ENCODE data around the gene ABLIM1. TPM values are rescaled to one million over a fixed set of nuclear protein-coding genes. Genes with fewer than 3 reads are reported as not detected.

The ABLIM1 gene
- total and polyA plus RNA-seq, 2 of the 4 experiments (the other 2 are of a cell fraction): 7.7 to 9.9 TPM

DNA sequence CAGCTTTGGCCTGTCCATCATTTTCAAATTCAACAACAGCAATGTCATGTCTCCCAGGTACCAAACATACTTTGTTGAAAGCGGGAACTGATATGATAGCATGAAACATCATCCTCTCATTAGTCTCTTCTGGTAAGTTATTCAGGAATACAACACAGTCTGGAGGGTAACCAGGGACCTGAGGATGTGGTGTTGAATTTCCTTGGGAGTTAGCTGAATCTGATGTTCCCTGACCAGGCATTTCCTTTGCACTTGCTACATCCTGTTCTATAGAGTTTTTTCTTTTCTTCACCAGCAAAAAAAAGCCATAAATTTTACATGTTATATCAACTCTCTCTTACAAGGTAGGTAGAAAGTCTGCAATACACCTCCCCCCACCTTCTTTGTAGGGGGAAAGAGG, 156.0 kb downstream of the ABLIM1 start:
- Histone ChIP-seq H2BK120ac (ENCODE audit: low read depth, low read length) (no peak overlapping the region), H3K9me1 (ENCODE audit: insufficient read depth, low read length) (no peaks in the 10 kb centered on the region), H2BK20ac (ENCODE audit: low read depth, low read length) (no peak overlapping the region), H3K4ac (ENCODE audit: low read depth, low read length) (no peak overlapping the region), H3K4me2 (ENCODE audit: low read depth, low read length) (no peak overlapping the region), H4K8ac (ENCODE audit: low read depth in 2 of 2, low read length in 2 of 2) (no peak overlapping the region), H3K23ac (ENCODE audit: low read depth, low read length) (no peak overlapping the region), H3K27ac (ENCODE audit: insufficient read depth, low read length) (no peak overlapping the region), H3K56ac (ENCODE audit: extremely low read depth, insufficient read depth, low read length) (no peak overlapping the region), H3K4me1 (ENCODE audit: control insufficient read depth, insufficient read depth, low read length) (peaks cover 2% of the 10 kb centered on the region), H4K20me1 (ENCODE audit: insufficient read depth, low read length) (no peaks in the 10 kb centered on the region), H3K27me3 (ENCODE audit: control insufficient read depth, insufficient read depth, low read length) (peaks cover 14% of the 10 kb centered on the region), H2BK5ac (ENCODE audit: low read depth, low read length, poor library complexity, severe bottlenecking) (no peak overlapping the region), H3K4me3 (ENCODE audit: insufficient read depth, low read depth, low read length) (no peak overlapping the region), H4K5ac (ENCODE audit: low read depth, low read length) (no peak overlapping the region), H3K9me3 (ENCODE audit: control insufficient read depth, insufficient read depth, low read length) (no peaks in the 10 kb centered on the region), H3K18ac (ENCODE audit: low read depth, low read length) (no peak overlapping the region), H2AFZ (replicated peaks; ENCODE audit: low read length, poor library complexity) (no peak overlapping the region), H4K91ac (ENCODE audit: insufficient read depth, low read depth, low read length) (no peak overlapping the region), H2BK15ac (ENCODE audit: low read depth, low read length) (no peak overlapping the region), H2AK9ac (replicated peaks; ENCODE audit: low read depth, low read length, poor library complexity) (no peak overlapping the region), H3K9ac (ENCODE audit: low read depth, low read length) (no peak overlapping the region), H3K36me3 (ENCODE audit: control insufficient read depth, insufficient read depth, low read length) (no peaks in the 10 kb centered on the region), H3K79me1 (ENCODE audit: low read depth in 1 of 2, low read length in 2 of 2) (no peaks in the 10 kb centered on the region), H2AK5ac (ENCODE audit: low read depth, low read length) (no peak overlapping the region), H3K14ac (replicated peaks; ENCODE audit: low read depth, low read length) (no peak overlapping the region)
- DNase-seq (no peak), ATAC-seq (ENCODE audit: low read depth) (no peak)
- in situ Hi-C loops (cut with MboI; ENCODE audit: low sequenced_read_pairs): no loop called here
- ChIA-PET CTCF (interaction anchor here (0.9 kb wide), 1 partner anchor 13 kb away, joined by 3 read pairs; no protein-coding TSS in a partner anchor), POLR2A (ENCODE audit: unreplicated experiment) (no interaction called here)
- TF ChIP-seq, protein P1, sequence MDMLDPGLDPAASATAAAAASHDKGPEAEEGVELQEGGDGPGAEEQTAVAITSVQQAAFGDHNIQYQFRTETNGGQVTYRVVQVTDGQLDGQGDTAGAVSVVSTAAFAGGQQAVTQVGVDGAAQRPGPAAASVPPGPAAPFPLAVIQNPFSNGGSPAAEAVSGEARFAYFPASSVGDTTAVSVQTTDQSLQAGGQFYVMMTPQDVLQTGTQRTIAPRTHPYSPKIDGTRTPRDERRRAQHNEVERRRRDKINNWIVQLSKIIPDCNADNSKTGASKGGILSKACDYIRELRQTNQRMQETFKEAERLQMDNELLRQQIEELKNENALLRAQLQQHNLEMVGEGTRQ (IDR thresholded peaks at IDR 0.05; ENCODE audit: low read depth, low read length): no peak
- TF ChIP-seq RCOR1 (IDR thresholded peaks at IDR 0.05; ENCODE audit: insufficient replicate concordance, low read length) (no peak), SMC3 (IDR thresholded peaks at IDR 0.05; ENCODE audit: low read depth, low read length) (no peak), MAZ (IDR thresholded peaks at IDR 0.05; ENCODE audit: borderline replicate concordance, low read depth, low read length) (no peak), MAFK (IDR thresholded peaks at IDR 0.05; ENCODE audit: low read depth, low read length) (no peak), RAD21 (IDR thresholded peaks at IDR 0.05; ENCODE audit: low read length) (no peak), CEBPB (IDR thresholded peaks at IDR 0.05; ENCODE audit: low read depth, low read length) (no peak), NFE2L2 (IDR thresholded peaks at IDR 0.05; ENCODE audit: low read depth, low read length) (no peak), BHLHE40 (IDR thresholded peaks at IDR 0.05; ENCODE audit: low read depth, low read length) (no peak), MXI1 (IDR thresholded peaks at IDR 0.05; ENCODE audit: borderline replicate concordance, low read depth, low read length) (no peak), FOS (IDR thresholded peaks at IDR 0.05; ENCODE audit: low read depth, low read length) (no peak), POLR2A (IDR thresholded peaks at IDR 0.05; ENCODE audit: low read depth, low read length) (no peak), CHD1 (IDR thresholded peaks at IDR 0.05; ENCODE audit: low read depth, low read length) (no peak)
- TF ChIP-seq, protein P2, sequence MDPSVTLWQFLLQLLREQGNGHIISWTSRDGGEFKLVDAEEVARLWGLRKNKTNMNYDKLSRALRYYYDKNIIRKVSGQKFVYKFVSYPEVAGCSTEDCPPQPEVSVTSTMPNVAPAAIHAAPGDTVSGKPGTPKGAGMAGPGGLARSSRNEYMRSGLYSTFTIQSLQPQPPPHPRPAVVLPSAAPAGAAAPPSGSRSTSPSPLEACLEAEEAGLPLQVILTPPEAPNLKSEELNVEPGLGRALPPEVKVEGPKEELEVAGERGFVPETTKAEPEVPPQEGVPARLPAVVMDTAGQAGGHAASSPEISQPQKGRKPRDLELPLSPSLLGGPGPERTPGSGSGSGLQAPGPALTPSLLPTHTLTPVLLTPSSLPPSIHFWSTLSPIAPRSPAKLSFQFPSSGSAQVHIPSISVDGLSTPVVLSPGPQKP (IDR thresholded peaks at IDR 0.05; ENCODE audit: borderline replicate concordance, low read depth, low read length): no peak
- TF ChIP-seq, protein P3, sequence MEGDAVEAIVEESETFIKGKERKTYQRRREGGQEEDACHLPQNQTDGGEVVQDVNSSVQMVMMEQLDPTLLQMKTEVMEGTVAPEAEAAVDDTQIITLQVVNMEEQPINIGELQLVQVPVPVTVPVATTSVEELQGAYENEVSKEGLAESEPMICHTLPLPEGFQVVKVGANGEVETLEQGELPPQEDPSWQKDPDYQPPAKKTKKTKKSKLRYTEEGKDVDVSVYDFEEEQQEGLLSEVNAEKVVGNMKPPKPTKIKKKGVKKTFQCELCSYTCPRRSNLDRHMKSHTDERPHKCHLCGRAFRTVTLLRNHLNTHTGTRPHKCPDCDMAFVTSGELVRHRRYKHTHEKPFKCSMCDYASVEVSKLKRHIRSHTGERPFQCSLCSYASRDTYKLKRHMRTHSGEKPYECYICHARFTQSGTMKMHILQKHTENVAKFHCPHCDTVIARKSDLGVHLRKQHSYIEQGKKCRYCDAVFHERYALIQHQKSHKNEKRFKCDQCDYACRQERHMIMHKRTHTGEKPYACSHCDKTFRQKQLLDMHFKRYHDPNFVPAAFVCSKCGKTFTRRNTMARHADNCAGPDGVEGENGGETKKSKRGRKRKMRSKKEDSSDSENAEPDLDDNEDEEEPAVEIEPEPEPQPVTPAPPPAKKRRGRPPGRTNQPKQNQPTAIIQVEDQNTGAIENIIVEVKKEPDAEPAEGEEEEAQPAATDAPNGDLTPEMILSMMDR (conservative IDR thresholded peaks at IDR 0.05; ENCODE audit: low read depth, low read length): no peak
- dilution Hi-C loops (cut with HindIII; ENCODE audit: low sequenced_read_pairs, unreplicated experiment): no loop called here
- no TSS peak for BruUV-seq (replicated peaks)
- intact Hi-C loops (cut with micrococcal nuclease): no loop called here
- WGBS, 2 experiments (ENCODE audit: extremely low coverage in 2 of 2, insufficient read length in 1 of 2): no CpG with 5 or more reads among the region's 1 CpG

Measured in IMR-90 (cell line).